HG03558 (cell line): ENCODE data around the gene PDGFRB.
A peak's percentile ranks its signal among the peaks of the same experiment; 100 is the strongest.

Experiments used
- ATAC-seq: cut with Tn5 transposase; IDR thresholded peaks from one replicate; pipeline ENCODE4 v1.9.1; 2021; ENCODE audit warnings: moderate number of reproducible peaks; ENCODE audit not compliant: unreplicated experiment; ENCODE audit errors: extremely low read depth

PDGFRB gene

GRCh38 chr5:150166037-150166649 lies 10.5 kb upstream of the PDGFRB start:
- no peak for ATAC-seq

- ATAC-seq, result no peak
Measured at GRCh38 chr5:150164211-150164980, 8.8 kb upstream of the PDGFRB start.

GRCh38 chr5:150163547-150164059 lies 8.0 kb upstream of the PDGFRB start:
- ATAC-seq, result no peak

- ATAC-seq, result no peak
Measured at GRCh38 chr5:150163035-150163434, 7.4 kb upstream of the PDGFRB start.

GRCh38 chr5:150162142-150162513 lies 6.5 kb upstream of the PDGFRB start:
- ATAC-seq, result no peak

GRCh38 chr5:150161242-150162141 lies 5.8 kb upstream of the PDGFRB start:
- peak; percentile 65 for ATAC-seq

- no peak for ATAC-seq
Measured at GRCh38 chr5:150160448-150161081, 4.9 kb upstream of the PDGFRB start.

GRCh38 chr5:150159741-150160179 lies 4.1 kb upstream of the PDGFRB start:
- no peak for ATAC-seq

- ATAC-seq, result no peak
Measured at GRCh38 chr5:150159031-150159430, 3.4 kb upstream of the PDGFRB start.

- ATAC-seq, result no peak
Measured at GRCh38 chr5:150158170-150158949, 2.7 kb upstream of the PDGFRB start.

- ATAC-seq, result no peak
Measured at GRCh38 chr5:150157168-150157567, 1.5 kb upstream of the PDGFRB start.

- no peak for ATAC-seq
Measured at GRCh38 chr5:150156540-150156939, 895 bp upstream of the PDGFRB start.

GRCh38 chr5:150156027-150156368 lies 353 bp upstream of the PDGFRB start:
- ATAC-seq, result no peak

GRCh38 chr5:150154618-150155128 lies 972 bp downstream of the PDGFRB start:
- no peak for ATAC-seq

GRCh38 chr5:150153957-150154617 lies 1.6 kb downstream of the PDGFRB start:
- ATAC-seq, result no peak

- ATAC-seq, result no peak
Measured at GRCh38 chr5:150153483-150153882, 2.2 kb downstream of the PDGFRB start.

- ATAC-seq, result no peak
Measured at GRCh38 chr5:150152636-150153462, 2.8 kb downstream of the PDGFRB start.

GRCh38 chr5:150149618-150150017 lies 6.0 kb downstream of the PDGFRB start:
- no peak for ATAC-seq
